WTC11 (cell line): ENCODE results near the gene GOLGA3. TPM values are rescaled to one million over a fixed set of nuclear protein-coding genes. Genes with fewer than 3 reads are reported as not detected.

ENCODE experiments used
- ATAC-seq: fragments of 200-7000 bp; cut with Tn5 transposase; 2 replicates; pipeline ENCODE4 v1.10.0; 2021; ENCODE audit warnings: mild to moderate bottlenecking, moderate library complexity
- CTCF ChIA-PET: fragments of 300-600 bp; sonication (Branson Sonifier 250); formaldehyde crosslinking; loops from one replicate; lab custom pipeline; 2021; ENCODE audit warnings: antibody characterized with exemption; lab: Charles Lee
- POLR2A ChIA-PET: fragments of 350-600 bp; sonication (Branson Sonifier 250); formaldehyde crosslinking; loops from one replicate; lab custom pipeline; 2021; ENCODE audit warnings: antibody characterized with exemption; lab: Charles Lee
- DNase-seq: peaks from one replicate; pipeline ENCODE4 v3.0.0; 2021; ENCODE audit warnings: low spot score
- H3K27ac Mint-ChIP-seq: 2 replicates; pipeline ENCODE4 v1.8.0; 2021; ENCODE audit warnings: mixed read lengths
- H3K27me3 Mint-ChIP-seq: 2 replicates; pipeline ENCODE4 v1.8.0; 2021; ENCODE audit warnings: low read depth, mild to moderate bottlenecking, moderate library complexity, mixed read lengths
- H3K36me3 Mint-ChIP-seq: 2 replicates; pipeline ENCODE4 v1.8.0; 2021; ENCODE audit warnings: mixed read lengths
- H3K4me1 Mint-ChIP-seq: 2 replicates; pipeline ENCODE4 v1.8.0; 2022; ENCODE audit warnings: mixed read lengths
- H3K4me3 Mint-ChIP-seq: 2 replicates; pipeline ENCODE4 v1.8.0; 2021; ENCODE audit warnings: mild to moderate bottlenecking, moderate library complexity, mixed read lengths
- H3K9me3 Mint-ChIP-seq: 2 replicates; pipeline ENCODE4 v1.8.0; 2021; ENCODE audit warnings: mixed read lengths
- CBFB ChIP-seq: sonication (generic); formaldehyde crosslinking; IDR thresholded peaks from 2 replicates; pipeline ENCODE4 v1.8.1; 2022; ENCODE audit warnings: mild to moderate bottlenecking, low read depth, missing genetic modification reagents
- HMGA2 ChIP-seq: fragments of 250-450 bp; sonication (Bioruptor Pico); IDR thresholded peaks from 2 replicates; pipeline ENCODE4 v1.4.0; 2021; ENCODE audit warnings: mild to moderate bottlenecking, moderate library complexity
- KAT7 ChIP-seq: sonication (generic); formaldehyde crosslinking; IDR thresholded peaks from 2 replicates; pipeline ENCODE4 v1.8.1; 2023; ENCODE audit warnings: missing genetic modification reagents, mild to moderate bottlenecking, borderline replicate concordance
- NFATC4 ChIP-seq: fragments of 250-450 bp; sonication (Bioruptor Pico); IDR thresholded peaks from 2 replicates; pipeline ENCODE4 v1.9.0; 2021; ENCODE audit warnings: mild to moderate bottlenecking
- NFE2L1 ChIP-seq: sonication (generic); formaldehyde crosslinking; IDR thresholded peaks from 2 replicates; pipeline ENCODE4 v1.8.1; 2023; ENCODE audit warnings: missing genetic modification reagents
- NFYB ChIP-seq: sonication (generic); formaldehyde crosslinking; conservative IDR thresholded peaks from 2 replicates; pipeline ENCODE4 v1.8.0; 2022; ENCODE audit warnings: low read depth, missing genetic modification reagents
- NR3C1 ChIP-seq: sonication (generic); formaldehyde crosslinking; conservative IDR thresholded peaks from 2 replicates; pipeline ENCODE4 v1.8.1; 2023; ENCODE audit warnings: low read depth, mild to moderate bottlenecking, missing genetic modification reagents
- PRRX2 ChIP-seq: fragments of 250-450 bp; sonication (Bioruptor Pico); IDR thresholded peaks from 2 replicates; pipeline ENCODE4 v1.8.0; 2021; ENCODE audit warnings: mild to moderate bottlenecking
- SOX15 ChIP-seq: fragments of 250-450 bp; sonication (Bioruptor Pico); IDR thresholded peaks from 2 replicates; pipeline ENCODE4 v1.9.0; 2021; ENCODE audit warnings: mild to moderate bottlenecking
- SP1 ChIP-seq: sonication (generic); formaldehyde crosslinking; conservative IDR thresholded peaks from 2 replicates; pipeline ENCODE4 v1.8.1; 2022; ENCODE audit warnings: missing genetic modification reagents
- ZNF263 ChIP-seq: sonication (generic); formaldehyde crosslinking; IDR thresholded peaks from 2 replicates; pipeline ENCODE4 v1.8.1; 2022; ENCODE audit warnings: low read depth, mild to moderate bottlenecking, moderate library complexity, missing genetic modification reagents
- total RNA-seq: library from RNA; stranded (reverse); gene quantifications from 3 replicates; pipeline ENCODE4 v1.2.3, GENCODE V29; 2021
- TF ChIP-seq, protein P1 (sequence below): fragments of 250-450 bp; sonication (Bioruptor Pico); IDR thresholded peaks from 2 replicates; pipeline ENCODE4 v1.9.0; 2021; ENCODE audit warnings: mild to moderate bottlenecking, borderline replicate concordance
- TF ChIP-seq, protein P2 (sequence below): fragments of 250-450 bp; sonication (Bioruptor Pico); IDR thresholded peaks from 2 replicates; pipeline ENCODE4 v1.8.0; 2021; ENCODE audit warnings: mild to moderate bottlenecking
- TF ChIP-seq, protein P3 (sequence below): sonication (generic); formaldehyde crosslinking; IDR thresholded peaks from 2 replicates; pipeline ENCODE4 v1.8.1; 2023; ENCODE audit warnings: mild to moderate bottlenecking, missing genetic modification reagents, borderline replicate concordance
- TF ChIP-seq, protein P4 (sequence below): sonication (generic); formaldehyde crosslinking; IDR thresholded peaks from 2 replicates; pipeline ENCODE4 v1.8.1; 2022; ENCODE audit warnings: missing genetic modification reagents, borderline replicate concordance
- TF ChIP-seq, protein P5 (sequence below): fragments of 250-450 bp; sonication (Bioruptor Pico); IDR thresholded peaks from 2 replicates; pipeline ENCODE4 v2.1.2; 2022; ENCODE audit warnings: mild to moderate bottlenecking, moderate library complexity
- TF ChIP-seq, protein P6 (sequence below): sonication (generic); formaldehyde crosslinking; IDR thresholded peaks from 2 replicates; pipeline ENCODE4 v1.8.1; 2023; ENCODE audit warnings: mild to moderate bottlenecking, missing genetic modification reagents, moderate library complexity
- TF ChIP-seq, protein P7 (sequence below): sonication (generic); formaldehyde crosslinking; IDR thresholded peaks from 2 replicates; pipeline ENCODE4 v1.8.0; 2022; ENCODE audit warnings: mild to moderate bottlenecking, missing genetic modification reagents
- TF ChIP-seq, protein P8 (sequence below): sonication (generic); formaldehyde crosslinking; IDR thresholded peaks from 2 replicates; pipeline ENCODE4 v1.8.1; 2023; ENCODE audit warnings: mild to moderate bottlenecking, missing genetic modification reagents, moderate library complexity

Gene GOLGA3
- total RNA-seq, 1 experiment from 2014 or later: 47.8 TPM

DNA sequence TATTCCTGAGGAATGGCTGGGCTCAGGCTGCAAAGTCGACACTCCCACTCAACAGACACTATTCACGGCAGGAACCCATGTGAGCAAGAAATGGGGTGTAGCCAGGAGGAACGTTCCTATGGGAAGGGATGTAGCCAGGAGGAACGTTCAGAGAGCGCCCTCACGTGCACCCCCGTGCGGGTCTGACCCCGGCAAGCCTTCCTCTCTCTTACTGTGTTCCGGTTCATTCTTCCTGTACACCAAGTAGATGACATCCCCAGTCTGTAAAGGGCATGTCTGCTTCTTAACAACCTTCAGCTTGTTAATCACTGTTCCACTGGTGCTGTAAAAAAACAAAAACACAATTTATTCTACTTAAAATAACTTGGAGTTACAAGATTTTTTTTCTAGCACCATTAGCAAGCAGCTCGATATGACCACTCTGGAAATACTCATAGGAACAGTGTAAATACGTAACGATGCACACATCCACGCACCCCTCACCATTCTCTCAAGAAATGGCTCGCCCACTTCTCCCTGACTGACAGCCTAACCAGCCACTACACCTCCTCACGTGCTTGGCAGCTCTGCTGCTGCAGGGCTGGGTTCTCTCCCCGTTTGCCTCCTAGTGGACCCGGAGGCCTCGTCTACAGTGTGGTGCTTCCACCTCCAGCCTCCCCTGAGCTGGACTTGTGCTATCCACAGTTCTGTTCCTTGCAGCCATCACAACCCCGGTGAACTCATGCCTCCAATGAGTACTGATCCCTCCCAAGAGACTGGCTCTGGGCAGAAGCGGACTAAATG, 43.6 kb upstream of the GOLGA3 start (continued):
- TF ChIP-seq ZNF263 (no peak), NFATC4 (no peak), SP1 (CRISPR knock-in tag) (no peak), NFE2L1 (CRISPR knock-in tag) (no peak)
- TF ChIP-seq, protein P1, sequence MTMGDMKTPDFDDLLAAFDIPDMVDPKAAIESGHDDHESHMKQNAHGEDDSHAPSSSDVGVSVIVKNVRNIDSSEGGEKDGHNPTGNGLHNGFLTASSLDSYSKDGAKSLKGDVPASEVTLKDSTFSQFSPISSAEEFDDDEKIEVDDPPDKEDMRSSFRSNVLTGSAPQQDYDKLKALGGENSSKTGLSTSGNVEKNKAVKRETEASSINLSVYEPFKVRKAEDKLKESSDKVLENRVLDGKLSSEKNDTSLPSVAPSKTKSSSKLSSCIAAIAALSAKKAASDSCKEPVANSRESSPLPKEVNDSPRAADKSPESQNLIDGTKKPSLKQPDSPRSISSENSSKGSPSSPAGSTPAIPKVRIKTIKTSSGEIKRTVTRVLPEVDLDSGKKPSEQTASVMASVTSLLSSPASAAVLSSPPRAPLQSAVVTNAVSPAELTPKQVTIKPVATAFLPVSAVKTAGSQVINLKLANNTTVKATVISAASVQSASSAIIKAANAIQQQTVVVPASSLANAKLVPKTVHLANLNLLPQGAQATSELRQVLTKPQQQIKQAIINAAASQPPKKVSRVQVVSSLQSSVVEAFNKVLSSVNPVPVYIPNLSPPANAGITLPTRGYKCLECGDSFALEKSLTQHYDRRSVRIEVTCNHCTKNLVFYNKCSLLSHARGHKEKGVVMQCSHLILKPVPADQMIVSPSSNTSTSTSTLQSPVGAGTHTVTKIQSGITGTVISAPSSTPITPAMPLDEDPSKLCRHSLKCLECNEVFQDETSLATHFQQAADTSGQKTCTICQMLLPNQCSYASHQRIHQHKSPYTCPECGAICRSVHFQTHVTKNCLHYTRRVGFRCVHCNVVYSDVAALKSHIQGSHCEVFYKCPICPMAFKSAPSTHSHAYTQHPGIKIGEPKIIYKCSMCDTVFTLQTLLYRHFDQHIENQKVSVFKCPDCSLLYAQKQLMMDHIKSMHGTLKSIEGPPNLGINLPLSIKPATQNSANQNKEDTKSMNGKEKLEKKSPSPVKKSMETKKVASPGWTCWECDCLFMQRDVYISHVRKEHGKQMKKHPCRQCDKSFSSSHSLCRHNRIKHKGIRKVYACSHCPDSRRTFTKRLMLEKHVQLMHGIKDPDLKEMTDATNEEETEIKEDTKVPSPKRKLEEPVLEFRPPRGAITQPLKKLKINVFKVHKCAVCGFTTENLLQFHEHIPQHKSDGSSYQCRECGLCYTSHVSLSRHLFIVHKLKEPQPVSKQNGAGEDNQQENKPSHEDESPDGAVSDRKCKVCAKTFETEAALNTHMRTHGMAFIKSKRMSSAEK (CRISPR knock-in tag): no peak
- TF ChIP-seq, protein P2, sequence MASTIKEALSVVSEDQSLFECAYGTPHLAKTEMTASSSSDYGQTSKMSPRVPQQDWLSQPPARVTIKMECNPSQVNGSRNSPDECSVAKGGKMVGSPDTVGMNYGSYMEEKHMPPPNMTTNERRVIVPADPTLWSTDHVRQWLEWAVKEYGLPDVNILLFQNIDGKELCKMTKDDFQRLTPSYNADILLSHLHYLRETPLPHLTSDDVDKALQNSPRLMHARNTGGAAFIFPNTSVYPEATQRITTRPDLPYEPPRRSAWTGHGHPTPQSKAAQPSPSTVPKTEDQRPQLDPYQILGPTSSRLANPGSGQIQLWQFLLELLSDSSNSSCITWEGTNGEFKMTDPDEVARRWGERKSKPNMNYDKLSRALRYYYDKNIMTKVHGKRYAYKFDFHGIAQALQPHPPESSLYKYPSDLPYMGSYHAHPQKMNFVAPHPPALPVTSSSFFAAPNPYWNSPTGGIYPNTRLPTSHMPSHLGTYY: no peak
- TF ChIP-seq, protein P3, sequence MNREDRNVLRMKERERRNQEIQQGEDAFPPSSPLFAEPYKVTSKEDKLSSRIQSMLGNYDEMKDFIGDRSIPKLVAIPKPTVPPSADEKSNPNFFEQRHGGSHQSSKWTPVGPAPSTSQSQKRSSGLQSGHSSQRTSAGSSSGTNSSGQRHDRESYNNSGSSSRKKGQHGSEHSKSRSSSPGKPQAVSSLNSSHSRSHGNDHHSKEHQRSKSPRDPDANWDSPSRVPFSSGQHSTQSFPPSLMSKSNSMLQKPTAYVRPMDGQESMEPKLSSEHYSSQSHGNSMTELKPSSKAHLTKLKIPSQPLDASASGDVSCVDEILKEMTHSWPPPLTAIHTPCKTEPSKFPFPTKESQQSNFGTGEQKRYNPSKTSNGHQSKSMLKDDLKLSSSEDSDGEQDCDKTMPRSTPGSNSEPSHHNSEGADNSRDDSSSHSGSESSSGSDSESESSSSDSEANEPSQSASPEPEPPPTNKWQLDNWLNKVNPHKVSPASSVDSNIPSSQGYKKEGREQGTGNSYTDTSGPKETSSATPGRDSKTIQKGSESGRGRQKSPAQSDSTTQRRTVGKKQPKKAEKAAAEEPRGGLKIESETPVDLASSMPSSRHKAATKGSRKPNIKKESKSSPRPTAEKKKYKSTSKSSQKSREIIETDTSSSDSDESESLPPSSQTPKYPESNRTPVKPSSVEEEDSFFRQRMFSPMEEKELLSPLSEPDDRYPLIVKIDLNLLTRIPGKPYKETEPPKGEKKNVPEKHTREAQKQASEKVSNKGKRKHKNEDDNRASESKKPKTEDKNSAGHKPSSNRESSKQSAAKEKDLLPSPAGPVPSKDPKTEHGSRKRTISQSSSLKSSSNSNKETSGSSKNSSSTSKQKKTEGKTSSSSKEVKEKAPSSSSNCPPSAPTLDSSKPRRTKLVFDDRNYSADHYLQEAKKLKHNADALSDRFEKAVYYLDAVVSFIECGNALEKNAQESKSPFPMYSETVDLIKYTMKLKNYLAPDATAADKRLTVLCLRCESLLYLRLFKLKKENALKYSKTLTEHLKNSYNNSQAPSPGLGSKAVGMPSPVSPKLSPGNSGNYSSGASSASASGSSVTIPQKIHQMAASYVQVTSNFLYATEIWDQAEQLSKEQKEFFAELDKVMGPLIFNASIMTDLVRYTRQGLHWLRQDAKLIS (CRISPR knock-in tag): no peak

DNA sequence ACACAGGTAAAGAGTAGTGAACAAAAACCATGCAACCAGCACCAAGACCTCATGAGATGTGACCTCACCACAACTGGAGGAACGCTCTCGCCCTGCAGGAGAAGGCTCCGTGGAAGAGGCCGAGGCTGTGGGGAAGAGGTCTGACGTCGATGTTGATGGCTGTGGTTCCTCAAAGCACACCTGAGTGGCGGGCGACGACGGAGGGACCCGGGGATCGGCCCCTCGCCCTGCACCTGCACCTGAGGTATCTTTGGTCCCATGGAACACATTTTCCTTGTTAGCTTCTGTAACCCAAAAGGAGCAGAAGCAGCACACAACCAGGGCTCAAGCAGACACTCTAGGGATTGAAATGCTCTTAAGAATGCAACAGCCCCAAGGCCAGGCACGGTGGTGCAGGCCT, 40.9 kb upstream of the GOLGA3 start:
- peaks cover 54% of the 10 kb centered on the region for H3K36me3 Mint-ChIP-seq
- ChIA-PET POLR2A (no interaction called here), CTCF (no interaction called here)
- H3K4me3 Mint-ChIP-seq: no peak overlapping the region
- H3K4me1 Mint-ChIP-seq: 0 out of 2 replicates have a peak, but pooled peaks cover 3% of the 10 kb centered on the region
- no peaks in the 10 kb centered on the region for H3K27me3 Mint-ChIP-seq
- ATAC-seq (no peak), DNase-seq (no peak)
- no peaks in the 10 kb centered on the region for H3K9me3 Mint-ChIP-seq
- H3K27ac Mint-ChIP-seq: no peak overlapping the region
- TF ChIP-seq SOX15 (CRISPR knock-in tag) (no peak), NFE2L1 (CRISPR knock-in tag) (no peak), NR3C1 (CRISPR knock-in tag) (no peak), PRRX2 (CRISPR knock-in tag) (no peak), CBFB (CRISPR knock-in tag) (no peak), KAT7 (CRISPR knock-in tag) (no peak), NFYB (CRISPR knock-in tag) (no peak), HMGA2 (CRISPR knock-in tag) (no peak), ZNF263 (no peak)
- TF ChIP-seq, protein P4, sequence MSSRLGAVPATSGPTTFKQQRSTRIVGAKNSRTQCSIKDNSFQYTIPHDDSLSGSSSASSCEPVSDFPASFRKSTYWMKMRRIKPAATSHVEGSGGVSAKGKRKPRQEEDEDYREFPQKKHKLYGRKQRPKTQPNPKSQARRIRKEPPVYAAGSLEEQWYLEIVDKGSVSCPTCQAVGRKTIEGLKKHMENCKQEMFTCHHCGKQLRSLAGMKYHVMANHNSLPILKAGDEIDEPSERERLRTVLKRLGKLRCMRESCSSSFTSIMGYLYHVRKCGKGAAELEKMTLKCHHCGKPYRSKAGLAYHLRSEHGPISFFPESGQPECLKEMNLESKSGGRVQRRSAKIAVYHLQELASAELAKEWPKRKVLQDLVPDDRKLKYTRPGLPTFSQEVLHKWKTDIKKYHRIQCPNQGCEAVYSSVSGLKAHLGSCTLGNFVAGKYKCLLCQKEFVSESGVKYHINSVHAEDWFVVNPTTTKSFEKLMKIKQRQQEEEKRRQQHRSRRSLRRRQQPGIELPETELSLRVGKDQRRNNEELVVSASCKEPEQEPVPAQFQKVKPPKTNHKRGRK: no peak
- TF ChIP-seq, protein P5, sequence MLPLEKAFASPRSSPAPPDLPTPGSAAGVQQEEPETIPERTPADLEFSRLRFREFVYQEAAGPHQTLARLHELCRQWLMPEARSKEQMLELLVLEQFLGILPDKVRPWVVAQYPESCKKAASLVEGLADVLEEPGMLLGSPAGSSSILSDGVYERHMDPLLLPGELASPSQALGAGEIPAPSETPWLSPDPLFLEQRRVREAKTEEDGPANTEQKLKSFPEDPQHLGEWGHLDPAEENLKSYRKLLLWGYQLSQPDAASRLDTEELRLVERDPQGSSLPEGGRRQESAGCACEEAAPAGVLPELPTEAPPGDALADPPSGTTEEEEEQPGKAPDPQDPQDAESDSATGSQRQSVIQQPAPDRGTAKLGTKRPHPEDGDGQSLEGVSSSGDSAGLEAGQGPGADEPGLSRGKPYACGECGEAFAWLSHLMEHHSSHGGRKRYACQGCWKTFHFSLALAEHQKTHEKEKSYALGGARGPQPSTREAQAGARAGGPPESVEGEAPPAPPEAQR (CRISPR knock-in tag): no peak
- TF ChIP-seq, protein P6, sequence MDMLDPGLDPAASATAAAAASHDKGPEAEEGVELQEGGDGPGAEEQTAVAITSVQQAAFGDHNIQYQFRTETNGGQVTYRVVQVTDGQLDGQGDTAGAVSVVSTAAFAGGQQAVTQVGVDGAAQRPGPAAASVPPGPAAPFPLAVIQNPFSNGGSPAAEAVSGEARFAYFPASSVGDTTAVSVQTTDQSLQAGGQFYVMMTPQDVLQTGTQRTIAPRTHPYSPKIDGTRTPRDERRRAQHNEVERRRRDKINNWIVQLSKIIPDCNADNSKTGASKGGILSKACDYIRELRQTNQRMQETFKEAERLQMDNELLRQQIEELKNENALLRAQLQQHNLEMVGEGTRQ: no peak
- TF ChIP-seq, protein P7, sequence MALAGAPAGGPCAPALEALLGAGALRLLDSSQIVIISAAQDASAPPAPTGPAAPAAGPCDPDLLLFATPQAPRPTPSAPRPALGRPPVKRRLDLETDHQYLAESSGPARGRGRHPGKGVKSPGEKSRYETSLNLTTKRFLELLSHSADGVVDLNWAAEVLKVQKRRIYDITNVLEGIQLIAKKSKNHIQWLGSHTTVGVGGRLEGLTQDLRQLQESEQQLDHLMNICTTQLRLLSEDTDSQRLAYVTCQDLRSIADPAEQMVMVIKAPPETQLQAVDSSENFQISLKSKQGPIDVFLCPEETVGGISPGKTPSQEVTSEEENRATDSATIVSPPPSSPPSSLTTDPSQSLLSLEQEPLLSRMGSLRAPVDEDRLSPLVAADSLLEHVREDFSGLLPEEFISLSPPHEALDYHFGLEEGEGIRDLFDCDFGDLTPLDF: no peak
- TF ChIP-seq, protein P8, sequence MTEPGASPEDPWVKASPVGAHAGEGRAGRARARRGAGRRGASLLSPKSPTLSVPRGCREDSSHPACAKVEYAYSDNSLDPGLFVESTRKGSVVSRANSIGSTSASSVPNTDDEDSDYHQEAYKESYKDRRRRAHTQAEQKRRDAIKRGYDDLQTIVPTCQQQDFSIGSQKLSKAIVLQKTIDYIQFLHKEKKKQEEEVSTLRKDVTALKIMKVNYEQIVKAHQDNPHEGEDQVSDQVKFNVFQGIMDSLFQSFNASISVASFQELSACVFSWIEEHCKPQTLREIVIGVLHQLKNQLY (CRISPR knock-in tag): no peak
